Esophagus (tissue), 2 donors: ENCODE results near the gene RSBN1L. TPM values are rescaled to one million over a fixed set of nuclear protein-coding genes. Genes with fewer than 3 reads are reported as not detected.

Experiments
- H3K27ac ChIP-seq, 2 donors: one replicate each; pipeline ENCODE4 v1.5.1; 2013; ENCODE audit warnings: low read depth in 2 of 2, mild to moderate bottlenecking in 2 of 2, inconsistent platforms in 1 of 2, low read length in 1 of 2, moderate library complexity in 1 of 2
- H3K27me3 ChIP-seq, 2 donors: one replicate each; pipeline ENCODE4 v1.6.1; 2013; ENCODE audit warnings: low read length in 2 of 2, control low read depth in 1 of 2, mild to moderate bottlenecking in 1 of 2; ENCODE audit not compliant: insufficient read depth in 2 of 2, control insufficient read depth in 1 of 2
- H3K36me3 ChIP-seq, 2 donors: one replicate each; pipeline ENCODE4 v1.6.1; 2013; ENCODE audit warnings: low read length in 1 of 2; ENCODE audit not compliant: control insufficient read depth in 2 of 2, insufficient read depth in 2 of 2
- H3K4me1 ChIP-seq, 2 donors: one replicate each; pipeline ENCODE4 v1.6.1; 2013; ENCODE audit warnings: low read length in 1 of 2; ENCODE audit not compliant: control insufficient read depth in 2 of 2, insufficient read depth in 2 of 2
- H3K4me3 ChIP-seq, 2 donors: one replicate each; pipeline ENCODE4 v1.5.1; 2013; ENCODE audit warnings: low read length in 2 of 2, mild to moderate bottlenecking in 2 of 2, low read depth in 1 of 2, moderate library complexity in 1 of 2
- H3K9me3 ChIP-seq, 2 donors: one replicate each; pipeline ENCODE4 v1.6.1; 2013; ENCODE audit warnings: mild to moderate bottlenecking in 2 of 2, low read depth in 1 of 2, low read length in 1 of 2, moderate library complexity in 1 of 2; ENCODE audit not compliant: control insufficient read depth in 2 of 2, insufficient read depth in 1 of 2
- WGBS, 2 donors: extraction: QIAGEN DNeasy Blood & Tissue Kit; methylation state at CpG; one replicate each; pipeline ENCODE4 v1.1.7; 2013; 5-methylcytosine and 5-hydroxymethylcytosine counted together
- polyA plus RNA-seq, 2 donors: library from polyadenylated mRNA; stranded (reverse); fragments of 200-250 nt; gene quantifications; one replicate each; pipeline ENCODE4 v1.2.3, GENCODE V29; 2013
- donor health status: healthy with polysubstance abuse.
- donor health status: Bipolar disorder and iron deficiency.

Gene RSBN1L
- polyA plus RNA-seq, 2 donors = 6.0 to 6.4 TPM

- Histone ChIP-seq H3K4me3 (no peak overlapping the region), H3K4me1 (no peaks in the 10 kb centered on the region), H3K27ac (no peak overlapping the region), H3K36me3 (no peaks in the 10 kb centered on the region), H3K9me3 (no peaks in the 10 kb centered on the region), H3K27me3 (no peaks in the 10 kb centered on the region)
- WGBS, 2 donors = 89 to 95% methylated on average over 1 of the region's 1 CpG
These were observed 112.3 kb downstream of the RSBN1L start for GRCh38 chr7:77808517-77808916.

GRCh38 chr7:77811516-77812289 lies 115.4 kb downstream of the RSBN1L start:
- H3K27me3 ChIP-seq = no peaks in the 10 kb centered on the region
- H3K9me3 ChIP-seq = no peaks in the 10 kb centered on the region
- 94% methylated on average over 2 of the region's 2 CpGs for WGBS, 2 donors
- H3K4me1 ChIP-seq = no peaks in the 10 kb centered on the region
- no peak overlapping the region for H3K27ac ChIP-seq
- H3K4me3 ChIP-seq = no peak overlapping the region
- no peaks in the 10 kb centered on the region for H3K36me3 ChIP-seq

- 83% methylated on average over 1 of the region's 1 CpG; no CpG with 5 or more reads in 1 of the 2 donors for WGBS, 2 donors
- Histone ChIP-seq H3K36me3 (no peaks in the 10 kb centered on the region), H3K4me3 (no peak overlapping the region), H3K9me3 (no peaks in the 10 kb centered on the region), H3K4me1 (no peaks in the 10 kb centered on the region), H3K27ac (no peak overlapping the region), H3K27me3 (no peaks in the 10 kb centered on the region)
These were observed 116.0 kb downstream of the RSBN1L start for GRCh38 chr7:77812290-77812685.

GRCh38 chr7:77813180-77813579 lies 116.9 kb downstream of the RSBN1L start:
- Histone ChIP-seq H3K4me3 (no peak overlapping the region), H3K36me3 (no peaks in the 10 kb centered on the region), H3K4me1 (no peaks in the 10 kb centered on the region), H3K9me3 (no peaks in the 10 kb centered on the region), H3K27me3 (no peaks in the 10 kb centered on the region), H3K27ac (no peak overlapping the region)
- WGBS, 2 donors = 87 to 94% methylated on average over 2 of the region's 2 CpGs

GRCh38 chr7:77819021-77819420 lies 122.8 kb downstream of the RSBN1L start:
- Histone ChIP-seq H3K36me3 (no peaks in the 10 kb centered on the region), H3K27me3 (no peaks in the 10 kb centered on the region), H3K4me1 (no peaks in the 10 kb centered on the region), H3K27ac (no peak overlapping the region), H3K4me3 (no peak overlapping the region), H3K9me3 (peaks cover 0 to 15% of the 10 kb centered on the region in 2 donors)

GRCh38 chr7:77820967-77821366 lies 124.7 kb downstream of the RSBN1L start:
- 97 to 98% methylated on average over 2 of the region's 2 CpGs for WGBS, 2 donors
- no peak overlapping the region for H3K4me3 ChIP-seq
- no peaks in the 10 kb centered on the region for H3K4me1 ChIP-seq
- no peaks in the 10 kb centered on the region for H3K36me3 ChIP-seq
- peaks cover 0 to 15% of the 10 kb centered on the region in 2 donors for H3K9me3 ChIP-seq
- no peak overlapping the region for H3K27ac ChIP-seq
- no peaks in the 10 kb centered on the region for H3K27me3 ChIP-seq

GRCh38 chr7:77822269-77822668 lies 126.0 kb downstream of the RSBN1L start:
- Histone ChIP-seq H3K27ac (no peak overlapping the region), H3K36me3 (no peaks in the 10 kb centered on the region), H3K27me3 (no peaks in the 10 kb centered on the region), H3K4me1 (no peaks in the 10 kb centered on the region), H3K9me3 (peaks cover 0 to 15% of the 10 kb centered on the region in 2 donors), H3K4me3 (no peak overlapping the region)
- 27 to 54% methylated on average over 1 of the region's 1 CpG for WGBS, 2 donors

- Histone ChIP-seq H3K27ac (no peak overlapping the region), H3K4me3 (no peak overlapping the region), H3K9me3 (peaks cover 0 to 15% of the 10 kb centered on the region in 2 donors), H3K36me3 (no peaks in the 10 kb centered on the region), H3K27me3 (no peaks in the 10 kb centered on the region), H3K4me1 (no peaks in the 10 kb centered on the region)
- 83 to 89% methylated on average over 2 of the region's 2 CpGs for WGBS, 2 donors
These were observed 127.5 kb downstream of the RSBN1L start for GRCh38 chr7:77823787-77824186.

GRCh38 chr7:77824636-77825035 lies 128.4 kb downstream of the RSBN1L start:
- H3K4me1 ChIP-seq = no peaks in the 10 kb centered on the region
- H3K4me3 ChIP-seq = no peak overlapping the region
- no peaks in the 10 kb centered on the region for H3K27me3 ChIP-seq
- H3K27ac ChIP-seq = no peak overlapping the region
- H3K36me3 ChIP-seq = no peaks in the 10 kb centered on the region
- 98% methylated on average over 5 of the region's 5 CpGs for WGBS, 2 donors
- H3K9me3 ChIP-seq = peaks cover 0 to 15% of the 10 kb centered on the region in 2 donors

GRCh38 chr7:77825131-77825530 lies 128.9 kb downstream of the RSBN1L start:
- 96 to 97% methylated on average over 3 of the region's 3 CpGs for WGBS, 2 donors
- Histone ChIP-seq H3K9me3 (peaks cover 0 to 15% of the 10 kb centered on the region in 2 donors), H3K4me3 (no peak overlapping the region)

More at GRCh38 chr7:77825131-77825530, 128.9 kb downstream of the RSBN1L start:
- Histone ChIP-seq H3K4me1 (no peaks in the 10 kb centered on the region), H3K27ac (no peak overlapping the region), H3K27me3 (no peaks in the 10 kb centered on the region), H3K36me3 (no peaks in the 10 kb centered on the region)
